ENCODE measurements around the gene SLC25A48. TPM values are rescaled to one million over a fixed set of nuclear protein-coding genes. Genes with fewer than 3 reads are reported as not detected.

Gene SLC25A48
- total RNA-seq, 2 experiments from 2014 or later: not detected

GRCh38 chr5:135814812-135815211 is 19.7 kb upstream of the SLC25A48 start:
- Mint-ChIP-seq H3K4me1 (ENCODE audit: low read depth) (no peaks in the 10 kb centered on the region), H3K36me3 (ENCODE audit: low read depth) (no peaks in the 10 kb centered on the region), H3K27ac (no peak overlapping the region), H3K4me3 (no peak overlapping the region), H3K9me3 (no peaks in the 10 kb centered on the region), H3K27me3 (peaks cover 32% of the 10 kb centered on the region)
- intact Hi-C loops (cut with DNase I, micrococcal nuclease): no loop called here
- no peak overlapping the region for H3K4me3 ChIP-seq (ENCODE audit: low read length)
- TF ChIP-seq CTCF (IDR thresholded peaks at IDR 0.05): no peak
- no peaks in the 10 kb centered on the region for H3K36me3 ChIP-seq (ENCODE audit: insufficient read depth, low read length)
- H3K27me3 ChIP-seq (ENCODE audit: control insufficient read depth in 1 of 2, insufficient read depth in 2 of 2, low read length in 2 of 2): peaks cover 0 to 11% of the 10 kb centered on the region in 2 experiments
- DNase-seq: no peak
- no peak overlapping the region for H3K27ac ChIP-seq (ENCODE audit: low read depth in 1 of 2, low read length in 2 of 2)
- ChIA-PET CTCF (no interaction called here), POLR2A (no interaction called here)
- ATAC-seq (ENCODE audit: poor library complexity): no peak
- peaks cover 0 to 6% of the 10 kb centered on the region in 2 experiments for H3K9me3 ChIP-seq (ENCODE audit: control insufficient read depth in 1 of 2, insufficient read depth in 1 of 2, low read length in 2 of 2)
- H3K4me1 ChIP-seq (ENCODE audit: insufficient read depth, low read length): no peaks in the 10 kb centered on the region

GRCh38 chr5:135821061-135821801 is 13.2 kb upstream of the SLC25A48 start:
- H3K4me3 ChIP-seq (ENCODE audit: low read length): no peak overlapping the region
- no peak for TF ChIP-seq CTCF (IDR thresholded peaks at IDR 0.05)
- no peak for ATAC-seq (ENCODE audit: poor library complexity)
- H3K4me1 ChIP-seq (ENCODE audit: insufficient read depth, low read length): no peaks in the 10 kb centered on the region
- Mint-ChIP-seq H3K36me3 (ENCODE audit: low read depth) (no peaks in the 10 kb centered on the region), H3K27me3 (peaks cover 9% of the 10 kb centered on the region), H3K4me1 (ENCODE audit: low read depth) (no peaks in the 10 kb centered on the region), H3K27ac (no peak overlapping the region), H3K4me3 (no peak overlapping the region), H3K9me3 (no peaks in the 10 kb centered on the region)
- no peaks in the 10 kb centered on the region for H3K36me3 ChIP-seq (ENCODE audit: insufficient read depth, low read length)
- intact Hi-C loops (cut with DNase I, micrococcal nuclease): no loop called here
- no peak overlapping the region for H3K27ac ChIP-seq (ENCODE audit: low read depth in 1 of 2, low read length in 2 of 2)
- H3K27me3 ChIP-seq (ENCODE audit: control insufficient read depth in 1 of 2, insufficient read depth in 2 of 2, low read length in 2 of 2): no peaks in the 10 kb centered on the region
- DNase-seq: no peak
- H3K9me3 ChIP-seq (ENCODE audit: control insufficient read depth in 1 of 2, insufficient read depth in 1 of 2, low read length in 2 of 2): peaks cover 0 to 5% of the 10 kb centered on the region in 2 experiments
- ChIA-PET CTCF (no interaction called here), POLR2A (no interaction called here)

- no peak overlapping the region for H3K27ac Mint-ChIP-seq
- H3K4me1 ChIP-seq (ENCODE audit: insufficient read depth, low read length): no peaks in the 10 kb centered on the region
- peaks cover 9% of the 10 kb centered on the region for H3K27me3 Mint-ChIP-seq
- TF ChIP-seq CTCF (IDR thresholded peaks at IDR 0.05): no peak
- ChIA-PET POLR2A (no interaction called here), CTCF (no interaction called here)
- peaks cover 0 to 5% of the 10 kb centered on the region in 2 experiments for H3K9me3 ChIP-seq (ENCODE audit: control insufficient read depth in 1 of 2, insufficient read depth in 1 of 2, low read length in 2 of 2)
- no peaks in the 10 kb centered on the region for H3K9me3 Mint-ChIP-seq
- ATAC-seq (ENCODE audit: poor library complexity): no peak
- H3K27me3 ChIP-seq (ENCODE audit: control insufficient read depth in 1 of 2, insufficient read depth in 2 of 2, low read length in 2 of 2): no peaks in the 10 kb centered on the region
- H3K27ac ChIP-seq (ENCODE audit: low read depth in 1 of 2, low read length in 2 of 2): no peak overlapping the region
- H3K4me1 Mint-ChIP-seq (ENCODE audit: low read depth): no peaks in the 10 kb centered on the region
- intact Hi-C loops (cut with DNase I, micrococcal nuclease): no loop called here
- H3K4me3 Mint-ChIP-seq: no peak overlapping the region
- no peak for DNase-seq
- no peaks in the 10 kb centered on the region for H3K36me3 Mint-ChIP-seq (ENCODE audit: low read depth)
- no peak overlapping the region for H3K4me3 ChIP-seq (ENCODE audit: low read length)
- H3K36me3 ChIP-seq (ENCODE audit: insufficient read depth, low read length): no peaks in the 10 kb centered on the region
Measured at GRCh38 chr5:135821802-135822201, 12.7 kb upstream of the SLC25A48 start.
